ENCODE measurements around the gene TBXAS1.

GRCh38 chr7:139853506-139854123 lies 24.6 kb downstream of the TBXAS1 start:
- TF ChIP-seq POLR2A (IDR thresholded peaks at IDR 0.05; ENCODE audit: low read length) (no peak), GATA1 (IDR thresholded peaks at IDR 0.05; ENCODE audit: low read depth, low read length) (no peak)

Measured in erythroblast (primary cell).